Stomach (tissue), 9 donors: ENCODE results near the gene DMXL1. TPM values are rescaled to one million over a fixed set of nuclear protein-coding genes. Genes with fewer than 3 reads are reported as not detected.
A peak's percentile ranks its signal among the peaks of the same experiment; 100 is the strongest.

Experiments used
- DNase-seq, 2 donors: peaks; one replicate each; pipeline versions ENCODE4 v3.0.0 to v3.0.0-alpha.2; 2013 to 2019
- H3K27ac ChIP-seq, 5 donors: fragments of 200-600 bp in 4 of 5; sonication (generic) in 4 of 5; one replicate each; pipeline ENCODE4 v1.5.1; 2013 to 2019; ENCODE audit warnings: mild to moderate bottlenecking in 1 of 5, moderate library complexity in 1 of 5
- H3K27me3 ChIP-seq, 3 donors: fragments of 200-600 bp; sonication (generic); one replicate each; pipeline ENCODE4 v1.5.1; 2017 to 2019; ENCODE audit warnings: mixed run types in 1 of 3
- H3K36me3 ChIP-seq, 4 donors: fragments of 200-600 bp; sonication (generic); 1 replicate in 3 of 4; 2 replicates in 1 of 4; pipeline ENCODE4 v1.5.1; 2016 to 2019
- H3K4me1 ChIP-seq, 4 donors: fragments of 200-600 bp; sonication (generic); one replicate each; pipeline ENCODE4 v1.5.1; 2016 to 2019
- H3K4me3 ChIP-seq, 4 donors: fragments of 200-600 bp; sonication (generic) in 3 of 4; one replicate each; pipeline ENCODE4 v1.5.1; 2016 to 2019; ENCODE audit warnings: mild to moderate bottlenecking in 1 of 4
- H3K9me3 ChIP-seq, 4 donors: fragments of 200-600 bp; sonication (generic); one replicate each; pipeline ENCODE4 v1.5.1; 2016 to 2019
- CTCF ChIP-seq, 7 experiments: fragments of 450-650 bp in 4 of 7; fragments of 200-600 bp in 3 of 7; sonication (generic) in 3 of 7; IDR thresholded peaks; one replicate each; pipeline ENCODE4 v1.5.1; 2016 to 2019; ENCODE audit warnings: antibody characterized with exemption in 7 of 7, control low read depth in 2 of 7, mild to moderate bottlenecking in 1 of 7
- EP300 ChIP-seq: sonication (generic); formaldehyde crosslinking; IDR thresholded peaks from one replicate; pipeline ENCODE4 v1.6.1; 2017; ENCODE audit warnings: antibody characterized with exemption
- POLR2A ChIP-seq, 4 donors: fragments of 450-650 bp; IDR thresholded peaks; one replicate each; pipeline ENCODE4 v1.6.1; 2016; ENCODE audit warnings: antibody characterized with exemption in 4 of 4, control low read depth in 2 of 4, mild to moderate bottlenecking in 1 of 4, moderate library complexity in 1 of 4
- POLR2AphosphoS5 ChIP-seq, 3 donors: sonication (generic); formaldehyde crosslinking; IDR thresholded peaks; one replicate each; pipeline ENCODE4 v1.6.1; 2016; ENCODE audit warnings: antibody characterized with exemption in 3 of 3
- WGBS, 5 donors: extraction: QIAGEN DNeasy Blood & Tissue Kit in 3 of 5; methylation state at CpG; one replicate each; pipeline versions ENCODE4 v1.1.5 to v1.1.7; 2013 to 2018; 5-methylcytosine and 5-hydroxymethylcytosine counted together
- intact Hi-C: fragments of 100-400 bp; cut with DNase I; formaldehyde crosslinking; loops from one replicate; pipeline ENCODE4 v1.15.1; 2023; ENCODE audit warnings: low total_unique reads
- polyA plus RNA-seq, 3 donors: library from polyadenylated mRNA; stranded (reverse); fragments of 200-250 nt; gene quantifications; one replicate each; pipeline ENCODE4 v1.2.3, GENCODE V29; 2013
- total RNA-seq, 5 donors: library from RNA; depleted of rRNA; stranded (reverse); fragments of >200 nt; gene quantifications; one replicate each; pipeline versions ENCODE4 v1.1.0 to v1.2.3, GENCODE V29; 2014 to 2016
- donor health status: healthy with polysubstance abuse.
- donor health status: Bipolar disorder and iron deficiency.
- donor health status: healthy.

DMXL1 gene
- total and polyA plus RNA-seq, 8 donors = 6.0 to 164 (median 86.0) TPM

GRCh38 chr5:119273391-119273839, 202.5 kb downstream of the DMXL1 start:
- H3K4me3 ChIP-seq = peak overlapping the region in 1 of 4 donors; percentile 10
- intact Hi-C loops = no loop called here
- no peaks in the 10 kb centered on the region for H3K36me3 ChIP-seq
- H3K27ac ChIP-seq = peak overlapping the region in 4 of 5 donors; percentile 42 to 97 (median 86)
- DNase-seq = peak in 1 of 2 donors; percentile 37
- H3K9me3 ChIP-seq = no peaks in the 10 kb centered on the region
- peak in 1 of 3 donors; percentile 20 for TF ChIP-seq POLR2AphosphoS5 (IDR thresholded peaks at IDR 0.05)
- no peak for TF ChIP-seq EP300
- peaks cover 42 to 80% (median 61%) of the 10 kb centered on the region in 4 donors for H3K4me1 ChIP-seq
- 11 to 38% (median 23%) methylated on average over 9 of the region's 9 CpGs for WGBS, 5 donors
- no peaks in the 10 kb centered on the region for H3K27me3 ChIP-seq

- Histone ChIP-seq H3K4me1 (peaks cover 48 to 86% (median 65%) of the 10 kb centered on the region in 4 donors), H3K9me3 (no peaks in the 10 kb centered on the region), H3K36me3 (no peaks in the 10 kb centered on the region), H3K27ac (peak overlapping the region; percentile 24 to 97 (median 79)), H3K4me3 (peak overlapping the region in 1 of 4 donors; percentile 10), H3K27me3 (no peaks in the 10 kb centered on the region)
- intact Hi-C loops = no loop called here
- WGBS, 5 donors = 27 to 37% (median 30%) methylated on average over 5 of the region's 5 CpGs
- no peak for TF ChIP-seq EP300
- TF ChIP-seq POLR2AphosphoS5 (IDR thresholded peaks at IDR 0.05) = peak in 1 of 3 donors; percentile 31
- DNase-seq = peak in 1 of 2 donors; percentile 43
Observed at GRCh38 chr5:119274030-119274766, 203.3 kb downstream of the DMXL1 start.

- H3K9me3 ChIP-seq = no peaks in the 10 kb centered on the region
- H3K27ac ChIP-seq = peak overlapping the region; percentile 24 to 97 (median 79)
- H3K4me1 ChIP-seq = peaks cover 52 to 83% (median 64%) of the 10 kb centered on the region in 4 donors
- no peak for DNase-seq
- TF ChIP-seq POLR2A (IDR thresholded peaks at IDR 0.05) (no peak), EP300 (no peak), CTCF (IDR thresholded peaks at IDR 0.05) (no peak), POLR2AphosphoS5 (IDR thresholded peaks at IDR 0.05) (no peak)
- intact Hi-C loops = no loop called here
- H3K27me3 ChIP-seq = no peaks in the 10 kb centered on the region
- no peak overlapping the region for H3K4me3 ChIP-seq
- H3K36me3 ChIP-seq = no peaks in the 10 kb centered on the region
Observed at GRCh38 chr5:119274767-119275130, 203.9 kb downstream of the DMXL1 start.

- intact Hi-C loops = no loop called here
- peaks cover 52 to 80% (median 62%) of the 10 kb centered on the region in 4 donors for H3K4me1 ChIP-seq
- no peaks in the 10 kb centered on the region for H3K9me3 ChIP-seq
- H3K36me3 ChIP-seq = no peaks in the 10 kb centered on the region
- no peak overlapping the region for H3K4me3 ChIP-seq
- no peak for DNase-seq
- WGBS, 5 donors = 71 to 88% (median 87%) methylated on average over 6 of the region's 6 CpGs
- TF ChIP-seq CTCF (IDR thresholded peaks at IDR 0.05) = no peak
- peak overlapping the region in 3 of 5 donors; percentile 79 to 97 (median 93) for H3K27ac ChIP-seq
- no peaks in the 10 kb centered on the region for H3K27me3 ChIP-seq
Observed at GRCh38 chr5:119275146-119275545, 204.3 kb downstream of the DMXL1 start.

- 83 to 95% (median 91%) methylated on average over 3 of the region's 3 CpGs for WGBS, 5 donors
- TF ChIP-seq POLR2A (IDR thresholded peaks at IDR 0.05) (no peak), EP300 (no peak)
- Histone ChIP-seq H3K36me3 (no peaks in the 10 kb centered on the region), H3K9me3 (no peaks in the 10 kb centered on the region), H3K4me3 (no peak overlapping the region), H3K27me3 (no peaks in the 10 kb centered on the region), H3K4me1 (peaks cover 50 to 75% (median 57%) of the 10 kb centered on the region in 4 donors), H3K27ac (peak overlapping the region in 3 of 5 donors; percentile 79 to 97 (median 93))
- DNase-seq = no peak
- intact Hi-C loops = no loop called here
Observed at GRCh38 chr5:119275601-119276173, 204.8 kb downstream of the DMXL1 start.
